ENCODE measurements around the gene MESP1.

Gene MESP1

DNA sequence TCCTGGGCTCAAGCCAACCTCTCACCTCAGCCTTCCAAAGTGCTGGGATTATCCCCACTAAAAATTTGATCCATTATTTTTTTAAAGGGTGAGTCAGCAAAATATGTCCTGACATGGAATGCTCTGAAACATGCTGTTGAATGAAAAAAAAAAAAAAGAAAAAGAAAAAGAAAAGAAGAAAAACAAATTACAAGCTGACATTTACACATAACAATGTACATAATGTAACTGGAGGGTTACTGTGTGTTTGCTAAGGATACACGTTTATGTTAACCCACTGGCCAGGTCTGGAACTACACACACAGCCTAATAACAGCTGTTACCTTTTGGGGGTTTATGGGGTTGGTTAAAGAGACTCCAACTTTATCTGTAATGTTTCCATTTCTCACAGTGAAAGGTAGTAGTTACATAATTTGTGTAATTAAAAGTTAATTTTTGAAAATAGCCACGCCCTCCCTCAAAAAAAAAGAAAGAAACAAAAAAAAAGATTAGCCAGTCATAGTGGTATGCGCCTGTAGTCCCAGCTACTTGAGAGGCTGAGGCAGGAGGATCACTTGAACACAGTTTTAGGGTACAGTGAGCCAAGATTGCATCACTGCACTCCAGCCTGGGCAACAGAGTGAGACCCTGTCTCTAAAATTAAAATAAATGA, 22.0 kb upstream of the MESP1 start:
- TF ChIP-seq, protein P1, sequence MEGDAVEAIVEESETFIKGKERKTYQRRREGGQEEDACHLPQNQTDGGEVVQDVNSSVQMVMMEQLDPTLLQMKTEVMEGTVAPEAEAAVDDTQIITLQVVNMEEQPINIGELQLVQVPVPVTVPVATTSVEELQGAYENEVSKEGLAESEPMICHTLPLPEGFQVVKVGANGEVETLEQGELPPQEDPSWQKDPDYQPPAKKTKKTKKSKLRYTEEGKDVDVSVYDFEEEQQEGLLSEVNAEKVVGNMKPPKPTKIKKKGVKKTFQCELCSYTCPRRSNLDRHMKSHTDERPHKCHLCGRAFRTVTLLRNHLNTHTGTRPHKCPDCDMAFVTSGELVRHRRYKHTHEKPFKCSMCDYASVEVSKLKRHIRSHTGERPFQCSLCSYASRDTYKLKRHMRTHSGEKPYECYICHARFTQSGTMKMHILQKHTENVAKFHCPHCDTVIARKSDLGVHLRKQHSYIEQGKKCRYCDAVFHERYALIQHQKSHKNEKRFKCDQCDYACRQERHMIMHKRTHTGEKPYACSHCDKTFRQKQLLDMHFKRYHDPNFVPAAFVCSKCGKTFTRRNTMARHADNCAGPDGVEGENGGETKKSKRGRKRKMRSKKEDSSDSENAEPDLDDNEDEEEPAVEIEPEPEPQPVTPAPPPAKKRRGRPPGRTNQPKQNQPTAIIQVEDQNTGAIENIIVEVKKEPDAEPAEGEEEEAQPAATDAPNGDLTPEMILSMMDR (IDR thresholded peaks at IDR 0.05; ENCODE audit: low read depth, low read length, missing control alignments) = peak; percentile 51
- H3K4me3 ChIP-seq (ENCODE audit: low read depth, low read length) = no peak overlapping the region
- DNase-seq (ENCODE audit: low read depth) = no peak

DNA sequence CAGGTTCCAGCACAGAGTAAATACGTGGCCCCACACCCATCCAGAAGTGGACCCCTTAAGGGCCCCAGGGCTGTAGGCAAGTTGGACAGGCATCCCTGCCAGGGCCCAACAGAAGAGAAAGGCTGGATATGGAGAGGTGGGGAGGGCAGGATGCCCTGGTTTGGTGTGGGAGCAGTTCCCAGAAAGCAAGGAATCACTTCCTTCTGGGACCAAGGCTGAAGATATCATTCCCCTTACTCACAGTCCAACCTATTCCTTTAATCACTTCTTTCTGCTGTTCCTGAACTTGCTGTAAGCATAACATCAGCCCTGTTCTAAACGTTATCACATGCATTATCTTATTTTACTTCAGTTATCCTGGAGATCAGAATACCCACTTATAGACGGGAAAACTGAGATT, 19.0 kb upstream of the MESP1 start:
- no peak for DNase-seq (ENCODE audit: low read depth)
- no peak overlapping the region for H3K4me3 ChIP-seq (ENCODE audit: low read depth, low read length)

DNA sequence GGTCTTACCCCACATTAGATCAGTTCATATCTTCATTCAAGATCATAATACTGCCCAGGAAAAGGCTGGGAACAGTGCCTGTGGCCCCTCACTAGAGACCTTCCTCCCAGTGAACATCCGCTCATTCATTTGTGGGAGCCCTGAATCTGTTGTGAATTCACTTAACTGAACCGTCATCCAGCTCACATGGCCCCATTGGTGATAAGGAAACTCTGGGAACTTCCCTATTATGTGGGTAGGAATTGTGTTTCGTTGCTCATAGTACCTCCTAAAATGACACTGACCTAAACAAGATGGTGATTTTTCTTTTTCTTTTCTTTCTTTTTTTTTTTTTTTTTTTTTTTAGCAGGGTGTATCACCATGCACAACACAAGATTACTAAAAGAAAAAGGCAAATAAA, 18.3 kb upstream of the MESP1 start:
- TF ChIP-seq, protein P1 (IDR thresholded peaks at IDR 0.05; ENCODE audit: low read depth, low read length, missing control alignments) = no peak
- H3K4me3 ChIP-seq (ENCODE audit: low read depth, low read length) = no peak overlapping the region
- no peak for DNase-seq (ENCODE audit: low read depth)

More for the DNA sequence above, 19.0 kb upstream of the MESP1 start:
- TF ChIP-seq, protein P1 (IDR thresholded peaks at IDR 0.05; ENCODE audit: low read depth, low read length, missing control alignments) = no peak

DNA sequence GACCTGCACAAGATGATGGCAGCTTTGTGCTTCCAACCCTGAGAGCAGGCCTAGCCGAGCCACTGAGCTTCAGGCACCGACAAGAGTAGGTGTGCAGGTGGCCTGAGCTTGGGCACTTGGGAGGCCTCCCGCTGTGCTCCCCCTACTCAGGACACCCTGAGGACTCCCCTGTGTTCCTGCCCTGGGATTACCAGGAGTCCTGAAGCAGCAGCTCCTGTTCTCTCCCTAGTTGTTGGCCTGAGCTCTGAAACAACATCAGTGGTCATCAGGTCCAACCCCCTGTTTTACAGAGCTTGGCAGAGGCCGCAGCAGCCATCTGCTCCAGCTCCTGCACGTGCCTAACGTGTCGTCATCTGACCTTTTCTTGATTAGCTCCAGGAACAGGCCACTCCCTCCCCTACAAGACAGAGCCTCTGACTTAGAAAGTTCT, 17.0 kb upstream of the MESP1 start:
- DNase-seq (ENCODE audit: low read depth) = no peak
- H3K4me3 ChIP-seq (ENCODE audit: low read depth, low read length) = no peak overlapping the region
- TF ChIP-seq, protein P1 (IDR thresholded peaks at IDR 0.05; ENCODE audit: low read depth, low read length, missing control alignments) = no peak

DNA sequence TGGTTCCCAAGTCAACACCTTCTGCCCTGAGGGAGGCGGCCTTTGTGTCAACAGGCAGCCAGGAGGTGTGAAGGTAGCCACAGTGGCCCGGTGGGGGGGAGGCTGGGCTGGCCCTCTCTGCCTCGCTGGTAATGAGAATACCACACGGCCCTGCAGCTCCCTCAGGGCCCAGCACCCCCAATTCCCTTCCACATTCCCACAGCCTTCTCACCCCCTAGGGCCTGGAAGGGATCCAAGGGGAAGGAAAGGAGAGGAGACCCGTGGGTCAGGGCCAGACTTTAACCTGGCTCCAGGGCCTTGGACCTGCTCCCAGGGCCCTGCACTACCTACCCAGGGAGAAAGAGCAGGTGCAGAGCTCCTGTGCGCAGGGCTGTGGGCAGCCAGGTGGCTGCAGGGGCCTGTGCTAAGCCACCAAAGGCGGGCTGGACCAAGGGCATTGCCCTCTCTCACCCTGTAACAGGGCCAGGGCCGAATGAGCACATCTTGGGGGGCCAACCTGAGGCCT, 16.4 kb upstream of the MESP1 start:
- DNase-seq (ENCODE audit: low read depth) = no peak
- no peak overlapping the region for H3K4me3 ChIP-seq (ENCODE audit: low read depth, low read length)
- TF ChIP-seq, protein P1 (IDR thresholded peaks at IDR 0.05; ENCODE audit: low read depth, low read length, missing control alignments) = no peak

DNA sequence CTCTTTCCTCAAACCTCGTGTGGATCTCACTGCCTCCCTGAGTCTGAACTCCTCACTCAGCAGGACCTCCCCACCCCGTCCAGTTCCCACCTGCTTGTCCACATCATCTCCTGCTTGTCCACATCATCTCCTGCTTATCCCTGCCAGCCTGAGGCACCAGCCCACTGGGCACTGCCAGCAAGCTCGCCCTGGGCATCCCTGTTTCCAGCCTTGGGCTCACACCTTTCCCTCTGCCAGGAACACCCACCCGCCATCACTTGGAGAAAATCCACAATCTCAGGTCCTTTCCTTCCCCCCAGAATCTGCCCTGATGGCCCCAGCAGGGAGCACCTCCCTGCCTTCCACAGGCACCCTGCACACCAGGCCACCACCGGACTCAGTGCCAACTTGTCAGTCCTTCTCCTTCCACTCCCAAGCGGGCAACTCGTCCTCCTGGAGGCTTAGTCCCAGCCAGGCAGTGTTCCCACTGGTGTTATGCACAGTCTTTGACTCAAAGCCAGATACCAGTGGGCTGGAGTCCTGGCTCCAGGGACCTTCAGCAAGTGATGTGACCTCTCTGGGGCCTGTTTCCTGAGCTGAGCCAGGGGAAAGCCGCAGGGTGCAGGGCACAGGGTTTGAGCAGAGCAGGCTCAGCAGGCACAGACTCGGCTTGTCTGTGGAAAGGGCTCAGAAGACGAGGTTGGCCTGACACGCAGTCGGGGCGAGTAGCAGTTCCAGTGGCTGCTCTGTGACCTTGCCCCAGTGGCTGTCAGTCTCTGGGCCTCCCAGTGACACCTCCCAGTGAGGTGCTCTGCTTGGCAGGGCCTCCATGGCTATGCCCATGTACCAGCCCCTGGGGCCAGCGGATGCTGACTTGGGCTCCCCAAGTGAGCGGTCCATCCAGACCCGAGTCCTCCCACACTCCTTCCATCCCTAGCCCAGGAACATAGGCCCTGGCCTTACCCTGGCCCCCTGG, 15.6 kb upstream of the MESP1 start:
- TF ChIP-seq, protein P1 (IDR thresholded peaks at IDR 0.05; ENCODE audit: low read depth, low read length, missing control alignments) = no peak
- H3K4me3 ChIP-seq (ENCODE audit: low read depth, low read length) = no peak overlapping the region
- DNase-seq (ENCODE audit: low read depth) = no peak
